ENCODE results near the gene AMBRA1. TPM values are rescaled to one million over a fixed set of nuclear protein-coding genes. Genes with fewer than 3 reads are reported as not detected.

AMBRA1 gene
- total and polyA plus RNA-seq, 2 of the 8 experiments (the other 6 are each of a cell fraction or from before 2014, with no cell fraction given), result 14.2 to 37.4 TPM

GRCh38 chr11:46471943-46472661 is 121.7 kb downstream of the AMBRA1 start:
- Histone ChIP-seq H3K36me3 (ENCODE audit: control insufficient read depth in 2 of 4, insufficient read depth in 4 of 4, low read length in 3 of 4) (no peaks in the 10 kb centered on the region), H3K23ac (ENCODE audit: insufficient read length) (no peak overlapping the region), H2BK20ac (ENCODE audit: low read length) (no peak overlapping the region), H4K91ac (replicated peaks; ENCODE audit: insufficient read length, low read length) (no peak overlapping the region), H3K4me3 (ENCODE audit: extremely low read depth in 1 of 4, insufficient read depth in 2 of 4, low read depth in 3 of 4, low read length in 4 of 4) (no peak overlapping the region), H2BK120ac (replicated peaks; ENCODE audit: low read depth, low read length) (no peak overlapping the region), H3K9ac (replicated peaks in 1 of 4; ENCODE audit: extremely low read depth in 1 of 4, low read depth in 3 of 4, low read length in 3 of 4) (no peak overlapping the region), H3K4me2 (ENCODE audit: insufficient read depth in 1 of 2, low read depth in 2 of 2, low read length in 2 of 2) (no peak overlapping the region), H4K8ac (ENCODE audit: extremely low read depth, insufficient read depth, low read length) (no peak overlapping the region), H2AFZ (ENCODE audit: low read length) (no peak overlapping the region), H3K27ac (ENCODE audit: low read depth, low read length) (no peak overlapping the region), H3K4me1 (replicated peaks in 1 of 4; ENCODE audit: control insufficient read depth in 3 of 4, insufficient read depth in 4 of 4, low read length in 3 of 4) (no peaks in the 10 kb centered on the region), H2BK12ac (ENCODE audit: low read depth, low read length) (no peak overlapping the region), H3K56ac (replicated peaks; ENCODE audit: insufficient read length, low read depth, low read length) (no peak overlapping the region), H4K5ac (ENCODE audit: insufficient read length, low read depth, low read length) (no peak overlapping the region), H3K14ac (ENCODE audit: insufficient read length) (no peak overlapping the region), H3K9me3 (ENCODE audit: insufficient read depth in 2 of 2, low read depth in 1 of 2, low read length in 1 of 2) (no peaks in the 10 kb centered on the region), H3K79me1 (ENCODE audit: low read depth, low read length) (no peaks in the 10 kb centered on the region; the same call in 1 of the 2 replicates), H4K20me1 (replicated peaks in 1 of 2; ENCODE audit: control insufficient read depth in 1 of 2, insufficient read depth in 2 of 2, low read length in 2 of 2) (peaks cover 0 to 3% of the 10 kb centered on the region in 2 experiments), H3K4ac (replicated peaks; ENCODE audit: insufficient read length, low read depth, low read length) (no peak overlapping the region), H3K79me2 (ENCODE audit: control insufficient read depth in 1 of 2, insufficient read depth in 2 of 2, low read length in 2 of 2) (no peaks in the 10 kb centered on the region), H3K18ac (ENCODE audit: extremely low read depth, low read length) (no peak overlapping the region), H2AK5ac (ENCODE audit: low read depth, low read length) (no peak overlapping the region), H2BK15ac (ENCODE audit: low read length) (no peak overlapping the region), H3K27me3 (replicated peaks in 1 of 4; ENCODE audit: control insufficient read depth in 3 of 4, extremely low read depth in 1 of 4, insufficient read depth in 3 of 4, low read length in 3 of 4) (no peaks in the 10 kb centered on the region), H3K23me2 (ENCODE audit: low read depth, low read length) (no peaks in the 10 kb centered on the region), H2BK5ac (ENCODE audit: low read depth, low read length) (no peak overlapping the region)
- POLR2A ChIA-PET (ENCODE audit: partially characterized antibody), result no interaction called here
- DNase-seq (ENCODE audit: low read depth in 1 of 2, low spot score in 2 of 2), result no peak
- WGBS, 2 experiments (ENCODE audit: extremely low coverage in 1 of 2, insufficient coverage in 1 of 2, insufficient read length in 1 of 2, insufficient replicate concordance in 2 of 2, low coverage in 1 of 2, low lambda C conversion rate in 2 of 2, missing lambda C conversion rate in 1 of 2), result 93% methylated on average over 5 of the region's 5 CpGs; no CpG with 5 or more reads in 1 of the 2 experiments
- no peak for FAIRE-seq
- CTCF ChIA-PET (ENCODE audit: partially characterized antibody), result interaction anchor here (1.0 kb wide), 2 partner anchors 16 to 20 kb away, joined by 3 to 5 read pairs; no protein-coding TSS in a partner anchor
- TF ChIP-seq CBX8 (IDR thresholded peaks at IDR 0.05; ENCODE audit: borderline replicate concordance, low read depth, low read length) (no peak), GABPA (IDR thresholded peaks at IDR 0.05; ENCODE audit: borderline replicate concordance, insufficient read depth, low read length) (no peak), CTCF (IDR thresholded peaks at IDR 0.05; ENCODE audit: control extremely low read depth in 1 of 3, insufficient read depth in 1 of 3, low read depth in 1 of 3, low read length in 3 of 3) (no peak), TAF1 (IDR thresholded peaks at IDR 0.05; ENCODE audit: low read depth, low read length) (no peak), ZNF274 (IDR thresholded peaks at IDR 0.05; ENCODE audit: borderline replicate concordance, extremely low read depth, low read length) (no peak), KDM5A (IDR thresholded peaks at IDR 0.05; ENCODE audit: low read length) (no peak), SP1 (IDR thresholded peaks at IDR 0.05; ENCODE audit: low read depth, low read length) (no peak), POLR2AphosphoS5 (IDR thresholded peaks at IDR 0.05; ENCODE audit: low read depth, low read length) (no peak), CREB1 (IDR thresholded peaks at IDR 0.05) (no peak), NANOG (IDR thresholded peaks at IDR 0.05; ENCODE audit: insufficient read depth, low read depth, low read length, poor library complexity, severe bottlenecking) (no peak), GTF2F1 (IDR thresholded peaks at IDR 0.05; ENCODE audit: borderline replicate concordance, low read depth, low read length) (no peak)

All from H1 (cell line).